Hepatocyte (in vitro differentiated cells): Measurements from ENCODE around the gene NAXD. TPM values are rescaled to one million over a fixed set of nuclear protein-coding genes. Genes with fewer than 3 reads are reported as not detected.
A peak's percentile ranks its signal among the peaks of the same experiment; 100 is the strongest.

Experiments used
- DNase-seq: peaks from one replicate; pipeline ENCODE4 v3.0.0-alpha.2; 2016; ENCODE audit warnings: low spot score
- H2AFZ ChIP-seq: fragments of 200-600 bp; sonication (generic); 2 replicates; pipeline ENCODE4 v1.6.0; 2016; ENCODE audit warnings: antibody characterized with exemption, mild to moderate bottlenecking
- H3K27ac ChIP-seq: fragments of 200-600 bp; sonication (generic); 2 replicates; pipeline ENCODE4 v1.5.1; 2016; ENCODE audit warnings: mild to moderate bottlenecking
- H3K27me3 ChIP-seq: fragments of 200-600 bp; sonication (generic); 2 replicates; pipeline ENCODE4 v1.6.1; 2016
- H3K36me3 ChIP-seq: fragments of 200-600 bp; sonication (generic); replicated peaks from 2 replicates; pipeline ENCODE4 v1.5.1; 2016; ENCODE audit warnings: low read depth; ENCODE audit not compliant: insufficient read depth
- H3K4me1 ChIP-seq: fragments of 200-600 bp; sonication (generic); 2 replicates; pipeline ENCODE4 v1.5.1; 2016; ENCODE audit warnings: mild to moderate bottlenecking, moderate library complexity; ENCODE audit not compliant: insufficient read depth
- H3K4me2 ChIP-seq: fragments of 200-600 bp; sonication (generic); 2 replicates; pipeline ENCODE4 v1.6.0; 2016
- H3K4me3 ChIP-seq: fragments of 200-600 bp; sonication (generic); 2 replicates; pipeline ENCODE4 v1.5.1; 2016; ENCODE audit warnings: mild to moderate bottlenecking
- H3K79me2 ChIP-seq: fragments of 200-600 bp; sonication (generic); 2 replicates; pipeline ENCODE4 v1.6.0; 2017; ENCODE audit warnings: mild to moderate bottlenecking
- H3K9me2 ChIP-seq: fragments of 200-600 bp; sonication (generic); replicated peaks from 2 replicates; pipeline ENCODE4 v1.6.0; 2017; ENCODE audit warnings: mild to moderate bottlenecking; ENCODE audit not compliant: insufficient read depth
- H3K9me3 ChIP-seq: fragments of 200-600 bp; sonication (generic); 2 replicates; pipeline ENCODE4 v1.5.1; 2016; ENCODE audit warnings: low read depth, mild to moderate bottlenecking
- H4K20me1 ChIP-seq: fragments of 200-600 bp; sonication (generic); 2 replicates; pipeline ENCODE4 v1.6.0; 2016; ENCODE audit warnings: mild to moderate bottlenecking; ENCODE audit not compliant: insufficient read depth, poor library complexity, severe bottlenecking
- CTCF ChIP-seq: fragments of 200-600 bp; sonication (generic); IDR thresholded peaks from 2 replicates; pipeline ENCODE4 v1.5.1; 2016; ENCODE audit warnings: antibody characterized with exemption, mild to moderate bottlenecking; ENCODE audit not compliant: poor library complexity
- EZH2 ChIP-seq: fragments of 200-600 bp; sonication (generic); IDR thresholded peaks from 2 replicates; pipeline ENCODE4 v1.6.1; 2016; ENCODE audit warnings: antibody characterized with exemption, mild to moderate bottlenecking, borderline replicate concordance
- EZH2phosphoT487 ChIP-seq: fragments of 200-600 bp; sonication (generic); IDR thresholded peaks from one replicate; pipeline ENCODE4 v1.6.1; 2018; ENCODE audit warnings: antibody characterized with exemption, mild to moderate bottlenecking, low read depth, moderate library complexity; ENCODE audit not compliant: unreplicated experiment, severe bottlenecking
- WGBS: methylation state at CpG from one replicate; pipeline ENCODE4 v1.1.6; 2016; ENCODE audit warnings: low lambda C conversion rate; ENCODE audit errors: missing lambda C conversion rate; 5-methylcytosine and 5-hydroxymethylcytosine counted together
- polyA plus RNA-seq: library from polyadenylated mRNA; unstranded; fragments of >200 nt; fragmentation: Nextera tagmentation; extraction: Ambion mirVana; gene quantifications from 2 replicates; pipeline ENCODE4 v1.2.1, GENCODE V29; 2016
- total RNA-seq: library from RNA; depleted of rRNA; stranded (reverse); fragments of >200 nt; gene quantifications from 2 replicates; pipeline ENCODE4 v1.2.3, GENCODE V29; 2014

NAXD gene
- total and polyA plus RNA-seq, 2 experiments from 2014 or later: 30.9 to 34.5 TPM

GRCh38 chr13:110618780-110619179 is 3.4 kb downstream of the NAXD start:
- H2AFZ ChIP-seq: no peak overlapping the region
- DNase-seq: no peak
- no peaks in the 10 kb centered on the region for H3K36me3 ChIP-seq
- 95% methylated on average over 9 of the region's 9 CpGs for WGBS
- peaks cover 80% of the 10 kb centered on the region for H3K79me2 ChIP-seq
- H3K9me2 ChIP-seq: no peaks in the 10 kb centered on the region
- H3K4me2 ChIP-seq: no peak overlapping the region
- H3K9me3 ChIP-seq: no peaks in the 10 kb centered on the region
- peaks cover 33% of the 10 kb centered on the region for H3K4me1 ChIP-seq
- no peaks in the 10 kb centered on the region for H3K27me3 ChIP-seq
- H3K4me3 ChIP-seq: no peak overlapping the region
- H4K20me1 ChIP-seq: peaks cover 54% of the 10 kb centered on the region
- peak overlapping the region; percentile 94 for H3K27ac ChIP-seq
- no peak for TF ChIP-seq EZH2
- no peak for TF ChIP-seq CTCF
- TF ChIP-seq EZH2phosphoT487: no peak

GRCh38 chr13:110620596-110620995 is 5.3 kb downstream of the NAXD start:
- peaks cover 98% of the 10 kb centered on the region for H3K79me2 ChIP-seq
- H3K4me1 ChIP-seq: peaks cover 37% of the 10 kb centered on the region
- no peak overlapping the region for H3K4me2 ChIP-seq
- TF ChIP-seq EZH2 (no peak), EZH2phosphoT487 (no peak), CTCF (no peak)
- no peak for DNase-seq
- no peaks in the 10 kb centered on the region for H3K9me3 ChIP-seq
- 61% methylated on average over 2 of the region's 2 CpGs for WGBS
- H3K27me3 ChIP-seq: no peaks in the 10 kb centered on the region
- H3K9me2 ChIP-seq: no peaks in the 10 kb centered on the region
- peaks cover 64% of the 10 kb centered on the region for H4K20me1 ChIP-seq
- H2AFZ ChIP-seq: no peak overlapping the region
- no peak overlapping the region for H3K4me3 ChIP-seq
- no peaks in the 10 kb centered on the region for H3K36me3 ChIP-seq
- peak overlapping the region; percentile 27 for H3K27ac ChIP-seq

- peaks cover 60% of the 10 kb centered on the region for H4K20me1 ChIP-seq
- H3K79me2 ChIP-seq: peaks cover 100% of the 10 kb centered on the region
- H3K4me3 ChIP-seq: no peak overlapping the region
- H3K27ac ChIP-seq: peak overlapping the region; percentile 94
- 88% methylated on average over 40 of the region's 41 CpGs for WGBS
- H3K4me1 ChIP-seq: peaks cover 36% of the 10 kb centered on the region
- H3K9me2 ChIP-seq: no peaks in the 10 kb centered on the region
- H3K9me3 ChIP-seq: no peaks in the 10 kb centered on the region
- no peaks in the 10 kb centered on the region for H3K36me3 ChIP-seq
- H3K4me2 ChIP-seq: peak overlapping the region; percentile 67
- TF ChIP-seq EZH2 (no peak), CTCF (no peak), EZH2phosphoT487 (no peak)
- no peaks in the 10 kb centered on the region for H3K27me3 ChIP-seq
- H2AFZ ChIP-seq: no peak overlapping the region
- DNase-seq: no peak
Observed at GRCh38 chr13:110624766-110625756, 9.7 kb downstream of the NAXD start.
